Activated B cell treated with CpG ODN at 0.5 μM for 24 hours (primary cell): ENCODE data around the gene ATP2B2. TPM values are rescaled to one million over a fixed set of nuclear protein-coding genes. Genes with fewer than 3 reads are reported as not detected.

ENCODE experiments used
- ATAC-seq: fragments of 200-7000 bp; cut with Tn5 transposase; one replicate; pipeline ENCODE4 v1.10.0; 2021; ENCODE audit warnings: low read depth, mild to moderate bottlenecking, moderate library complexity
- CTCF ChIA-PET: fragments of 350-600 bp; sonication (Branson Sonifier 250); formaldehyde crosslinking; loops from one replicate; lab custom pipeline; 2021; ENCODE audit warnings: antibody characterized with exemption; lab: Charles Lee
- POLR2A ChIA-PET: fragments of 350-600 bp; sonication (Branson Sonifier 250); formaldehyde crosslinking; loops from one replicate; lab custom pipeline; 2021; ENCODE audit warnings: antibody characterized with exemption; lab: Charles Lee
- DNase-seq: peaks from one replicate; pipeline ENCODE4 v3.0.0; 2022
- H3K27ac Mint-ChIP-seq: one replicate; pipeline ENCODE4 v1.8.0; 2020; ENCODE audit warnings: mixed read lengths
- H3K27me3 Mint-ChIP-seq: one replicate; pipeline ENCODE4 v1.8.0; 2021; ENCODE audit warnings: mixed read lengths
- H3K36me3 Mint-ChIP-seq: one replicate; pipeline ENCODE4 v1.8.0; 2021; ENCODE audit warnings: low read depth, mixed read lengths
- H3K4me1 Mint-ChIP-seq: one replicate; pipeline ENCODE4 v1.8.0; 2021; ENCODE audit warnings: mixed read lengths
- H3K4me3 Mint-ChIP-seq: one replicate; pipeline ENCODE4 v1.8.0; 2020; ENCODE audit warnings: mild to moderate bottlenecking, mixed read lengths
- H3K9me3 Mint-ChIP-seq: one replicate; pipeline ENCODE4 v1.8.0; 2020; ENCODE audit warnings: mixed read lengths
- intact Hi-C: fragments of 100-400 bp; cut with micrococcal nuclease; formaldehyde crosslinking; loops from one replicate; pipeline ENCODE4 v1.15.1; 2024
- total RNA-seq: library from RNA; stranded (reverse); gene quantifications from 2 replicates; pipeline ENCODE4 v1.2.3, GENCODE V29; 2022
- TF ChIP-seq, protein P1 (sequence below): fragments of 200-600 bp; IDR thresholded peaks from one replicate; pipeline ENCODE4 v1.8.0; 2022; ENCODE audit warnings: antibody characterized with exemption, mild to moderate bottlenecking

Gene ATP2B2
- total RNA-seq, 1 donor from 2014 or later = not detected

DNA sequence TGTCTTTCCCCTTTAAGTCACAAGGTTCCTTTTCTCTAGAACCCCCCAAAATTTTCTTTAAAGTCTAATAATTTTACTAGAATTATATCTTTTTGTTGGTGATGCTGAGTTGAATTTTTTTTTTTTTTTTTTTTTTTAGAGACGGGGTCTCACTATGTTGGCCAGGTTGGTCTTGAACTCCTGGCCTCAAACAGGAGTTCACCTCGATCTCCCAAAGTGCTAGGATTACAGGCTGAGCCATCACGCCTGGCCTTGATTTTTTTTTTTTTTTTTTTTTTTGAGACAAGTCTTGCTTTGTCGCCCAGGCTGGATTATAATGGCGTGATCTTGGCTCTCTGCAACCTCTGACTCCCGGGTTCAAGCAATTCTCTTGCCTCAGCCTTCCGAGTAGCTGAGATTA, 196.7 kb downstream of the ATP2B2 start:
- Mint-ChIP-seq H3K27ac (no peak overlapping the region), H3K36me3 (peaks cover 87% of the 10 kb centered on the region), H3K27me3 (no peaks in the 10 kb centered on the region), H3K4me1 (no peaks in the 10 kb centered on the region), H3K9me3 (no peaks in the 10 kb centered on the region), H3K4me3 (no peak overlapping the region)
- no peak for ATAC-seq
- TF ChIP-seq, protein P1, sequence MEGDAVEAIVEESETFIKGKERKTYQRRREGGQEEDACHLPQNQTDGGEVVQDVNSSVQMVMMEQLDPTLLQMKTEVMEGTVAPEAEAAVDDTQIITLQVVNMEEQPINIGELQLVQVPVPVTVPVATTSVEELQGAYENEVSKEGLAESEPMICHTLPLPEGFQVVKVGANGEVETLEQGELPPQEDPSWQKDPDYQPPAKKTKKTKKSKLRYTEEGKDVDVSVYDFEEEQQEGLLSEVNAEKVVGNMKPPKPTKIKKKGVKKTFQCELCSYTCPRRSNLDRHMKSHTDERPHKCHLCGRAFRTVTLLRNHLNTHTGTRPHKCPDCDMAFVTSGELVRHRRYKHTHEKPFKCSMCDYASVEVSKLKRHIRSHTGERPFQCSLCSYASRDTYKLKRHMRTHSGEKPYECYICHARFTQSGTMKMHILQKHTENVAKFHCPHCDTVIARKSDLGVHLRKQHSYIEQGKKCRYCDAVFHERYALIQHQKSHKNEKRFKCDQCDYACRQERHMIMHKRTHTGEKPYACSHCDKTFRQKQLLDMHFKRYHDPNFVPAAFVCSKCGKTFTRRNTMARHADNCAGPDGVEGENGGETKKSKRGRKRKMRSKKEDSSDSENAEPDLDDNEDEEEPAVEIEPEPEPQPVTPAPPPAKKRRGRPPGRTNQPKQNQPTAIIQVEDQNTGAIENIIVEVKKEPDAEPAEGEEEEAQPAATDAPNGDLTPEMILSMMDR = no peak
- DNase-seq = no peak
- POLR2A ChIA-PET = interaction anchor here (1.1 kb wide), 1 partner anchor 12 kb away, joined by 3 read pairs; the partner anchor contains the start of gene SEC13
- intact Hi-C loops = no loop called here
- CTCF ChIA-PET = no interaction called here

DNA sequence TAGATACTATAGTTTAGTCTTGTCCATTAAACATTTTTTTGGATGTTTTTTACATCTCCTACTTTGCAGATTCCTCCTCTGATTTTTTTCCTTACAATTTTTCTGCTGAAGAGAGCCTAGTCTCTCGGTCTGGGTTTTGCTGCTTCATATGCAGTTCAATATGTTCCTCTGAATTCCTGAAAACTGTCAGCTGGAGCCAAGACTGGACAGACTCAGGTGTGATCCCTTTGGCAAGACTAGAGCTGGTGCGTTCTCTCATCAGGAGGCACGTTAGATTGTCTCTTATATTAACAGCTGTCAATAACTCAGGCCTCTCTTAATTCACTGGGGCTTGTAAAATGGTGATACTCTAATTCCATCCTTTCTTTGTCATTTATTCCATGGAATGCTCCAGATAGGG, 199.2 kb downstream of the ATP2B2 start:
- TF ChIP-seq, protein P1 = no peak
- no peaks in the 10 kb centered on the region for H3K4me1 Mint-ChIP-seq
- ChIA-PET CTCF (interaction anchor here (1.4 kb wide), 1 partner anchor 32 kb away, joined by 3 read pairs; no protein-coding TSS in a partner anchor), POLR2A (no interaction called here)
- intact Hi-C loops = no loop called here
- no peak overlapping the region for H3K4me3 Mint-ChIP-seq
- no peaks in the 10 kb centered on the region for H3K27me3 Mint-ChIP-seq
- ATAC-seq = no peak
- H3K27ac Mint-ChIP-seq = peak overlapping the region; percentile 62
- H3K36me3 Mint-ChIP-seq = peaks cover 87% of the 10 kb centered on the region
- H3K9me3 Mint-ChIP-seq = no peaks in the 10 kb centered on the region
- no peak for DNase-seq

DNA sequence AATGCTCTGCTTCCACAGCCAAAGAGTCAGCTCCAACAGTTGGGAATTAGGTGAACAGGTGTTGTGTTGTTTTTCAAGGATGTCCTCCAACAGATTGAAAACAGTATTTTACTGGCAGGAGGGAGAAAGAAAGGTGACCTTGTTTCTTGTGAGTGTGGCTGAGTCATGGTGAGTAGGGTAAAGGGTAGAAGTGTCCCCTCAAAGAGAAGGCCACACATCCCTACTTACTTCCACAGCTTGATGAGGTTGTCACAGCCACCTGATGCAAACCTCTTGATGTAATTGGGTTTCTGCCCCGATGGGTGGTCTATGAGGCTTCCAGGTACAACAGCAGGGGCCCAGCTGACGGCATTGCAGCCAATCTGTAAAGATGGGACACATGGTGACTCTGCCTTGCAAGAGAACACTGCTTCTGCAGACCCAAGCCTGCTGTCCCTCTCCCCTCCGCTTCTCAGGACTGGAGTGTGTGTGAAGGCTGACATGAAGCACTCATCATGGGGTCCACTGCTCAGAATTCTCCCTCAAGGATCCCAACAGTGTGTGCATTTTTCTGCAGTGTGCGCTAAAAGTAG, 200.0 kb downstream of the ATP2B2 start:
- no peaks in the 10 kb centered on the region for H3K4me1 Mint-ChIP-seq
- ChIA-PET POLR2A (interaction anchor here (1.6 kb wide), 1 partner anchor 12 kb away, joined by 4 read pairs; the partner anchor contains the start of gene GHRL), CTCF (interaction anchor here (1.4 kb wide), 1 partner anchor 31 kb away, joined by 3 read pairs; no protein-coding TSS in a partner anchor)
- TF ChIP-seq, protein P1 = no peak
- no peaks in the 10 kb centered on the region for H3K27me3 Mint-ChIP-seq
- DNase-seq = no peak
- no peaks in the 10 kb centered on the region for H3K9me3 Mint-ChIP-seq
- ATAC-seq = no peak
- H3K27ac Mint-ChIP-seq = no peak overlapping the region
- H3K4me3 Mint-ChIP-seq = no peak overlapping the region
- peaks cover 87% of the 10 kb centered on the region for H3K36me3 Mint-ChIP-seq
- intact Hi-C loops = no loop called here

- Mint-ChIP-seq H3K27ac (no peak overlapping the region), H3K4me3 (no peak overlapping the region), H3K9me3 (no peaks in the 10 kb centered on the region), H3K4me1 (peaks cover under 1% of the 10 kb centered on the region), H3K36me3 (peaks cover 84% of the 10 kb centered on the region), H3K27me3 (no peaks in the 10 kb centered on the region)
- ATAC-seq (no peak), DNase-seq (no peak)
- POLR2A ChIA-PET = interaction anchor here (1.2 to 1.6 kb wide), 2 partner anchors 12 to 16 kb away, joined by 3 to 4 read pairs; partner anchors contain the start of genes GHRL and SEC13
- intact Hi-C loops = no loop called here
- CTCF ChIA-PET = no interaction called here
- TF ChIP-seq, protein P1 = no peak
Observed at GRCh38 chr3:10304905-10305304, 200.5 kb downstream of the ATP2B2 start.

DNA sequence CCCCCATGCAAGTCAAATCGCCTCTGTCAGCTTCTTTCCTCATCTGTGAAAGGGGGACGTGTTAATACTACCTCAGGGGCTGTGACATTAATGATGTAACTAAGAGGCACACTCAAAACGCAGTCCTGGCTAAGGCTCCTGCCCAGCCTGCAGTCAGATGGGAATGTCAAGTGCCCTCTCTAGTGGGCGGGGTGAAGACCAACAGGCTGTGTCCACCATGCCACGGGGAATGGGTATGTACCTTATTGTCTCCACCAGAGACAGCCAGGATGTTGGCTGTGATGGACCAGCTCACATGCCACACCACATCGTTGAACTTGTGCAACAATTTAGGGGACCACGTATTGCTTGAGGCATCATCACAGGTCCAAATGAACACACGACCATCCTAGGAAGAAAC, 201.6 kb downstream of the ATP2B2 start:
- Mint-ChIP-seq H3K27me3 (no peaks in the 10 kb centered on the region), H3K9me3 (no peaks in the 10 kb centered on the region), H3K4me1 (peaks cover 8% of the 10 kb centered on the region), H3K27ac (no peak overlapping the region), H3K4me3 (no peak overlapping the region), H3K36me3 (peaks cover 86% of the 10 kb centered on the region)
- intact Hi-C loops = no loop called here
- no peak for ATAC-seq
- ChIA-PET POLR2A (interaction anchor here (1.2 kb wide), 1 partner anchor 17 kb away, joined by 3 read pairs; the partner anchor contains the start of gene SEC13), CTCF (no interaction called here)
- TF ChIP-seq, protein P1 = no peak
- no peak for DNase-seq
